HEK293 (cell line): ENCODE measurements around the gene DROSHA.

Experiments used
- CTCF ChIA-PET: fragments of 350-600 bp; formaldehyde crosslinking; extraction: SDS; loops from one replicate; lab custom pipeline; 2021; ENCODE audit warnings: antibody characterized with exemption; lab: Yijun Ruan, JAX
- POLR2A ChIA-PET: fragments of 300-600 bp; formaldehyde crosslinking; extraction: SDS; loops from one replicate; lab custom pipeline; 2020; ENCODE audit warnings: antibody characterized with exemption, inconsistent platforms; lab: Yijun Ruan, JAX
- H3K27ac ChIP-seq: fragments of 200-500 bp; sonication (Bioruptor generic); 2 replicates; pipeline ENCODE4 v1.5.1; 2014; ENCODE audit warnings: low read depth, low read length, control low read depth, inconsistent platforms; ENCODE audit errors: extremely low read depth
- H3K36me3 ChIP-seq, 2 experiments: fragments of 200-500 bp in 1 of 2; sonication (Bioruptor generic) in 1 of 2; 1 replicate in 1 of 2; 2 replicates in 1 of 2; pipeline ENCODE4 v1.5.1; 2014 to 2017; ENCODE audit warnings: inconsistent platforms in 2 of 2, low read length in 2 of 2; ENCODE audit not compliant: control insufficient read depth in 2 of 2, insufficient read depth in 1 of 2
- H3K4me1 ChIP-seq: fragments of 200-500 bp; sonication (Bioruptor generic); 2 replicates; pipeline ENCODE4 v1.5.1; 2014; ENCODE audit warnings: mild to moderate bottlenecking, low read length, inconsistent platforms; ENCODE audit not compliant: control insufficient read depth, insufficient read depth
- H3K4me3 ChIP-seq: 2 replicates; pipeline ENCODE4 v1.5.1; 2011; ENCODE audit warnings: low read depth, mild to moderate bottlenecking, control low read depth, low read length, moderate library complexity
- H3K9me3 ChIP-seq: fragments of 200-500 bp; sonication (Bioruptor generic); 2 replicates; pipeline ENCODE4 v1.5.1; 2014; ENCODE audit warnings: low read depth, low read length, inconsistent platforms; ENCODE audit not compliant: control insufficient read depth, insufficient read depth
- BCL11B ChIP-seq: fragments of 450-650 bp; formaldehyde crosslinking; IDR thresholded peaks from 2 replicates; pipeline ENCODE4 v1.5.1; 2016; ENCODE audit warnings: low read depth, missing biosample characterization, missing genetic modification characterization
- GFI1B ChIP-seq: fragments of 450-650 bp; formaldehyde crosslinking; IDR thresholded peaks from 2 replicates; pipeline ENCODE4 v1.5.1; 2016; ENCODE audit warnings: missing biosample characterization, missing genetic modification characterization
- GLI2 ChIP-seq: fragments of 450-650 bp; formaldehyde crosslinking; IDR thresholded peaks from 2 replicates; pipeline ENCODE4; 2017; ENCODE audit warnings: missing biosample characterization, missing genetic modification characterization, low read depth, borderline replicate concordance
- KLF1 ChIP-seq: fragments of 450-650 bp; formaldehyde crosslinking; IDR thresholded peaks from 2 replicates; pipeline ENCODE4 v1.5.1; 2016; ENCODE audit warnings: missing biosample characterization, missing genetic modification characterization
- OVOL3 ChIP-seq: fragments of 450-650 bp; formaldehyde crosslinking; IDR thresholded peaks from 2 replicates; pipeline ENCODE4 v1.5.1; 2016; ENCODE audit warnings: missing biosample characterization, missing genetic modification characterization
- ZBTB21 ChIP-seq: fragments of 450-650 bp; formaldehyde crosslinking; IDR thresholded peaks from 2 replicates; pipeline ENCODE4 v1.5.1; 2017; ENCODE audit warnings: missing biosample characterization, missing genetic modification characterization
- ZBTB7A ChIP-seq: fragments of 450-650 bp; formaldehyde crosslinking; IDR thresholded peaks from 2 replicates; pipeline ENCODE4 v1.5.1; 2016; ENCODE audit warnings: low read depth, missing biosample characterization, missing genetic modification characterization
- ZEB2 ChIP-seq: fragments of 450-650 bp; formaldehyde crosslinking; IDR thresholded peaks from 2 replicates; pipeline ENCODE4 v1.5.1; 2016; ENCODE audit warnings: missing biosample characterization, missing genetic modification characterization
- ZFP37 ChIP-seq: fragments of 450-650 bp; formaldehyde crosslinking; IDR thresholded peaks from 2 replicates; pipeline ENCODE4 v1.5.1; 2016; ENCODE audit warnings: missing biosample characterization, missing genetic modification characterization
- ZNF114 ChIP-seq: fragments of 450-650 bp; formaldehyde crosslinking; IDR thresholded peaks from 2 replicates; pipeline ENCODE4 v1.5.0; 2017; ENCODE audit warnings: missing biosample characterization, missing genetic modification characterization
- ZNF2 ChIP-seq: fragments of 450-650 bp; formaldehyde crosslinking; IDR thresholded peaks from 2 replicates; pipeline ENCODE4 v1.5.1; 2016; ENCODE audit warnings: missing biosample characterization, missing genetic modification characterization
- ZNF223 ChIP-seq: fragments of 450-650 bp; formaldehyde crosslinking; IDR thresholded peaks from 2 replicates; pipeline ENCODE4 v1.5.1; 2016; ENCODE audit warnings: missing biosample characterization, missing genetic modification characterization
- ZNF239 ChIP-seq: fragments of 450-650 bp; formaldehyde crosslinking; IDR thresholded peaks from 2 replicates; pipeline ENCODE4 v1.5.1; 2016; ENCODE audit warnings: missing biosample characterization, missing genetic modification characterization
- ZNF404 ChIP-seq: fragments of 450-650 bp; formaldehyde crosslinking; IDR thresholded peaks from 2 replicates; pipeline ENCODE4 v1.5.1; 2017; ENCODE audit warnings: missing biosample characterization, missing genetic modification characterization
- ZNF514 ChIP-seq: fragments of 450-650 bp; formaldehyde crosslinking; IDR thresholded peaks from 2 replicates; pipeline ENCODE4 v1.5.1; 2016; ENCODE audit warnings: missing biosample characterization, missing genetic modification characterization
- ZNF571 ChIP-seq: fragments of 450-650 bp; formaldehyde crosslinking; IDR thresholded peaks from 2 replicates; pipeline ENCODE4 v1.5.0; 2017; ENCODE audit warnings: missing biosample characterization, missing genetic modification characterization
- ZNF585B ChIP-seq: fragments of 450-650 bp; formaldehyde crosslinking; IDR thresholded peaks from 2 replicates; pipeline ENCODE4 v1.5.1; 2016; ENCODE audit warnings: missing biosample characterization, missing genetic modification characterization
- ZNF623 ChIP-seq: fragments of 450-650 bp; formaldehyde crosslinking; IDR thresholded peaks from 2 replicates; pipeline ENCODE4 v1.5.1; 2016; ENCODE audit warnings: missing biosample characterization, missing genetic modification characterization
- ZNF785 ChIP-seq: fragments of 450-650 bp; formaldehyde crosslinking; IDR thresholded peaks from 2 replicates; pipeline ENCODE4 v1.5.1; 2016; ENCODE audit warnings: missing biosample characterization, missing genetic modification characterization
- ZSCAN16 ChIP-seq: fragments of 450-650 bp; formaldehyde crosslinking; IDR thresholded peaks from 2 replicates; pipeline ENCODE4 v1.5.1; 2016; ENCODE audit warnings: missing biosample characterization, missing genetic modification characterization
- TF ChIP-seq, protein P1 (sequence below): fragments of 450-650 bp; formaldehyde crosslinking; IDR thresholded peaks from 2 replicates; pipeline ENCODE4 v1.5.1; 2016; ENCODE audit warnings: missing biosample characterization, missing genetic modification characterization
- TF ChIP-seq, protein P2 (sequence below): fragments of 450-650 bp; formaldehyde crosslinking; IDR thresholded peaks from 2 replicates; pipeline ENCODE4 v1.5.1; 2017; ENCODE audit warnings: missing biosample characterization, mild to moderate bottlenecking, missing genetic modification characterization, moderate library complexity
- TF ChIP-seq, protein P3 (sequence below): fragments of 450-650 bp; formaldehyde crosslinking; IDR thresholded peaks from 2 replicates; pipeline ENCODE4 v1.5.1; 2016; ENCODE audit warnings: missing biosample characterization, missing genetic modification characterization
- TF ChIP-seq, protein P4 (sequence below): sonication (generic); formaldehyde crosslinking; IDR thresholded peaks from 2 replicates; pipeline ENCODE4 v1.8.1; 2022; ENCODE audit warnings: mild to moderate bottlenecking, moderate library complexity, missing genetic modification reagents
- TF ChIP-seq, protein P5 (sequence below): fragments of 450-650 bp; formaldehyde crosslinking; IDR thresholded peaks from 2 replicates; pipeline ENCODE4 v1.5.1; 2016; ENCODE audit warnings: missing biosample characterization, missing genetic modification characterization
- TF ChIP-seq, protein P6 (sequence below): fragments of 450-650 bp; formaldehyde crosslinking; IDR thresholded peaks from 2 replicates; pipeline ENCODE4 v1.5.1; 2016; ENCODE audit warnings: missing biosample characterization, missing genetic modification characterization

DROSHA gene

DNA sequence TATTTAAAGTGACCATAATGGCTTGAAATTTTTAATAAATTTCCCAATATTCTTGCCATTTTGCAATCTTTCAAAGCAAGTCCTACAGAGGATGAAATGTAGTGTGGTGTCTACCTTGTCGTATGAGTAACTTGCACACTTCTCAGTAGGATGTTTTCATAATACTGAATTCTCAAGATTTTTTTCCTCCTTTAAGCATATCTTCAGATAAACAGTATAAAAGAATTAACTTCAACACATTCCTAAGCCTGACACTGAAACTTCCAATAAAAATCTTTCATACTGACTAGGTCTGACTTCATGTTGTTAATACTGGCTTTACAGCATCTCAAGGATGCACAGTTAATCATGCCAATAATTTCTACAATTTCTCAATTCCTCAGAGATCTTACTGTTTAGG lies 62.0 kb downstream of the DROSHA start:
- H3K4me1 ChIP-seq = no peaks in the 10 kb centered on the region
- POLR2A ChIA-PET = no interaction called here
- H3K27ac ChIP-seq = no peak overlapping the region
- no peak overlapping the region for H3K4me3 ChIP-seq
- no peak for TF ChIP-seq GFI1B (tag by site-specific recombination)
- TF ChIP-seq, protein P1, sequence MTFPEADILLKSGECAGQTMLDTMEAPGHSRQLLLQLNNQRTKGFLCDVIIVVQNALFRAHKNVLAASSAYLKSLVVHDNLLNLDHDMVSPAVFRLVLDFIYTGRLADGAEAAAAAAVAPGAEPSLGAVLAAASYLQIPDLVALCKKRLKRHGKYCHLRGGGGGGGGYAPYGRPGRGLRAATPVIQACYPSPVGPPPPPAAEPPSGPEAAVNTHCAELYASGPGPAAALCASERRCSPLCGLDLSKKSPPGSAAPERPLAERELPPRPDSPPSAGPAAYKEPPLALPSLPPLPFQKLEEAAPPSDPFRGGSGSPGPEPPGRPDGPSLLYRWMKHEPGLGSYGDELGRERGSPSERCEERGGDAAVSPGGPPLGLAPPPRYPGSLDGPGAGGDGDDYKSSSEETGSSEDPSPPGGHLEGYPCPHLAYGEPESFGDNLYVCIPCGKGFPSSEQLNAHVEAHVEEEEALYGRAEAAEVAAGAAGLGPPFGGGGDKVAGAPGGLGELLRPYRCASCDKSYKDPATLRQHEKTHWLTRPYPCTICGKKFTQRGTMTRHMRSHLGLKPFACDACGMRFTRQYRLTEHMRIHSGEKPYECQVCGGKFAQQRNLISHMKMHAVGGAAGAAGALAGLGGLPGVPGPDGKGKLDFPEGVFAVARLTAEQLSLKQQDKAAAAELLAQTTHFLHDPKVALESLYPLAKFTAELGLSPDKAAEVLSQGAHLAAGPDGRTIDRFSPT (tag by site-specific recombination) = no peak
- TF ChIP-seq, protein P2, sequence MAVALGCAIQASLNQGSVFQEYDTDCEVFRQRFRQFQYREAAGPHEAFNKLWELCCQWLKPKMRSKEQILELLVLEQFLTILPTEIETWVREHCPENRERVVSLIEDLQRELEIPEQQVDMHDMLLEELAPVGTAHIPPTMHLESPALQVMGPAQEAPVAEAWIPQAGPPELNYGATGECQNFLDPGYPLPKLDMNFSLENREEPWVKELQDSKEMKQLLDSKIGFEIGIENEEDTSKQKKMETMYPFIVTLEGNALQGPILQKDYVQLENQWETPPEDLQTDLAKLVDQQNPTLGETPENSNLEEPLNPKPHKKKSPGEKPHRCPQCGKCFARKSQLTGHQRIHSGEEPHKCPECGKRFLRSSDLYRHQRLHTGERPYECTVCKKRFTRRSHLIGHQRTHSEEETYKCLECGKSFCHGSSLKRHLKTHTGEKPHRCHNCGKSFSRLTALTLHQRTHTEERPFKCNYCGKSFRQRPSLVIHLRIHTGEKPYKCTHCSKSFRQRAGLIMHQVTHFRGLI (tag by site-specific recombination) = no peak
- TF ChIP-seq, protein P3, sequence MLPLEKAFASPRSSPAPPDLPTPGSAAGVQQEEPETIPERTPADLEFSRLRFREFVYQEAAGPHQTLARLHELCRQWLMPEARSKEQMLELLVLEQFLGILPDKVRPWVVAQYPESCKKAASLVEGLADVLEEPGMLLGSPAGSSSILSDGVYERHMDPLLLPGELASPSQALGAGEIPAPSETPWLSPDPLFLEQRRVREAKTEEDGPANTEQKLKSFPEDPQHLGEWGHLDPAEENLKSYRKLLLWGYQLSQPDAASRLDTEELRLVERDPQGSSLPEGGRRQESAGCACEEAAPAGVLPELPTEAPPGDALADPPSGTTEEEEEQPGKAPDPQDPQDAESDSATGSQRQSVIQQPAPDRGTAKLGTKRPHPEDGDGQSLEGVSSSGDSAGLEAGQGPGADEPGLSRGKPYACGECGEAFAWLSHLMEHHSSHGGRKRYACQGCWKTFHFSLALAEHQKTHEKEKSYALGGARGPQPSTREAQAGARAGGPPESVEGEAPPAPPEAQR (tag by site-specific recombination) = no peak
- no peak for TF ChIP-seq OVOL3 (tag by site-specific recombination)
- TF ChIP-seq ZNF785 (tag by site-specific recombination) = no peak
- no peak for TF ChIP-seq ZNF223 (tag by site-specific recombination)
- no peak for TF ChIP-seq ZNF2 (tag by site-specific recombination)
- TF ChIP-seq ZBTB21 (tag by site-specific recombination) = no peak
- TF ChIP-seq ZNF585B (tag by site-specific recombination) = no peak
- no peak for TF ChIP-seq ZNF404 (tag by site-specific recombination)
- TF ChIP-seq ZEB2 = no peak
- no peak for TF ChIP-seq ZSCAN16
- TF ChIP-seq KLF1 (tag by site-specific recombination) = no peak
- TF ChIP-seq, all 188 proteins: peak for 0
- Histone ChIP-seq H3K36me3 (peaks cover 34 to 66% of the 10 kb centered on the region in 2 experiments), H3K9me3 (no peaks in the 10 kb centered on the region)
- CTCF ChIA-PET = no interaction called here

DNA sequence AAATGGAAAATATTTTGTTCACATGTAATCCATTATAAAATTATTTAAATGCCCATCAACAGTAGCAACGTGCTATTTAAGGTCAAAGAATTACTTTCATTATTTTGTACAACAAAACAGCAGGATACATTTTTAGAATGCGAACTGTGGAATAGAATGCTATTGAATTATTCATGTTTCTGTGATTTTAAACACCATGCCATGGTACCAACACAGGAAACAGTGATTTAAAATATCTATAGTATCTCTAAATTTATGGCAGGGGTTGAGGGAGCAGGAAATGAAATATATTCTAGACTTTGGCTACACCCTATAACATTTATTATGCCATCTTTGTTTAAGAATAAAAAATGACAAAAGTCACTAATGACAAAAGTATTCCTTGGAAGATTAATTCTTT lies 62.4 kb downstream of the DROSHA start:
- ChIA-PET CTCF (no interaction called here), POLR2A (no interaction called here)
- TF ChIP-seq ZNF239 (no peak), ZNF623 (no peak), ZNF514 (tag by site-specific recombination) (no peak), ZBTB7A (tag by site-specific recombination) (no peak), KLF1 (tag by site-specific recombination) (no peak), ZFP37 (tag by site-specific recombination) (no peak), ZNF571 (tag by site-specific recombination) (no peak), GLI2 (tag by site-specific recombination) (no peak), BCL11B (tag by site-specific recombination) (no peak), ZNF114 (tag by site-specific recombination) (no peak)
- TF ChIP-seq, protein P4, sequence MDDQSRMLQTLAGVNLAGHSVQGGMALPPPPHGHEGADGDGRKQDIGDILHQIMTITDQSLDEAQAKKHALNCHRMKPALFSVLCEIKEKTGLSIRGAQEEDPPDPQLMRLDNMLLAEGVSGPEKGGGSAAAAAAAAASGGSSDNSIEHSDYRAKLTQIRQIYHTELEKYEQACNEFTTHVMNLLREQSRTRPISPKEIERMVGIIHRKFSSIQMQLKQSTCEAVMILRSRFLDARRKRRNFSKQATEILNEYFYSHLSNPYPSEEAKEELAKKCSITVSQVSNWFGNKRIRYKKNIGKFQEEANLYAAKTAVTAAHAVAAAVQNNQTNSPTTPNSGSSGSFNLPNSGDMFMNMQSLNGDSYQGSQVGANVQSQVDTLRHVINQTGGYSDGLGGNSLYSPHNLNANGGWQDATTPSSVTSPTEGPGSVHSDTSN (CRISPR knock-in tag) = no peak
- TF ChIP-seq, protein P5, sequence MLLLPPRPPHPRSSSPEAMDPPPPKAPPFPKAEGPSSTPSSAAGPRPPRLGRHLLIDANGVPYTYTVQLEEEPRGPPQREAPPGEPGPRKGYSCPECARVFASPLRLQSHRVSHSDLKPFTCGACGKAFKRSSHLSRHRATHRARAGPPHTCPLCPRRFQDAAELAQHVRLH = no peak
- TF ChIP-seq, protein P6, sequence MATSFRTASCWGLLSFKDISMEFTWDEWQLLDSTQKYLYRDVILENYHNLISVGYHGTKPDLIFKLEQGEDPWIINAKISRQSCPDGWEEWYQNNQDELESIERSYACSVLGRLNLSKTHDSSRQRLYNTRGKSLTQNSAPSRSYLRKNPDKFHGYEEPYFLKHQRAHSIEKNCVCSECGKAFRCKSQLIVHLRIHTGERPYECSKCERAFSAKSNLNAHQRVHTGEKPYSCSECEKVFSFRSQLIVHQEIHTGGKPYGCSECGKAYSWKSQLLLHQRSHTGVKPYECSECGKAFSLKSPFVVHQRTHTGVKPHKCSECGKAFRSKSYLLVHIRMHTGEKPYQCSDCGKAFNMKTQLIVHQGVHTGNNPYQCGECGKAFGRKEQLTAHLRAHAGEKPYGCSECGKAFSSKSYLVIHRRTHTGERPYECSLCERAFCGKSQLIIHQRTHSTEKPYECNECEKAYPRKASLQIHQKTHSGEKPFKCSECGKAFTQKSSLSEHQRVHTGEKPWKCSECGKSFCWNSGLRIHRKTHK (tag by site-specific recombination) = no peak
- TF ChIP-seq, protein P3 (tag by site-specific recombination) = no peak
- H3K4me1 ChIP-seq = no peaks in the 10 kb centered on the region
- H3K27ac ChIP-seq = no peak overlapping the region
- H3K9me3 ChIP-seq = no peaks in the 10 kb centered on the region
- H3K4me3 ChIP-seq = no peak overlapping the region
- H3K36me3 ChIP-seq = peaks cover 36 to 67% of the 10 kb centered on the region in 2 experiments
